ENCODE data around the gene YBX1.
"Not testable (repeated sequence)": the region's sequence is repeated elsewhere in the genome, so short reads cannot be mapped to it uniquely, and the experiment has no call there.

The YBX1 gene

DNA sequence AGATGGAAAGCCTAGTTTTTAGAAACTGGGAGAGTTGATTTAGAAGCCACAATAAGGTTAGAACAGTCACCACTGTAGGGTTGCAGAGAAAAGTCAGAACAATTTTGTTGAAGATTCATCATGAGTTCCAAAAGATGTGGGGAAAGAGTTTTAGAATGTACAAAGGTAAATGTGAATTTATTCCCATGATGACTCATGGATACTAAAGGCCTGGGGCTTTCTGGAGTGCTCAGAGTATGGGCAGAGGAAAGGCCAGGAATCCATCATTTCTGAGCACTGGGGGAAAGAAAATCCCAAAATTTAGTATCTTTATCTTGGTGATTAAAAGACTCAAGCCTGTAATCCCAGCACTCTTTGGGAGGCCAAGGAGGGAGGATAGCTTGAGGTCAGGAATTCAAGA, 17.8 kb downstream of the YBX1 start:
- H3K4me3 ChIP-seq (ENCODE audit: low read depth, low read length): no peak overlapping the region
- TF ChIP-seq, protein P1, sequence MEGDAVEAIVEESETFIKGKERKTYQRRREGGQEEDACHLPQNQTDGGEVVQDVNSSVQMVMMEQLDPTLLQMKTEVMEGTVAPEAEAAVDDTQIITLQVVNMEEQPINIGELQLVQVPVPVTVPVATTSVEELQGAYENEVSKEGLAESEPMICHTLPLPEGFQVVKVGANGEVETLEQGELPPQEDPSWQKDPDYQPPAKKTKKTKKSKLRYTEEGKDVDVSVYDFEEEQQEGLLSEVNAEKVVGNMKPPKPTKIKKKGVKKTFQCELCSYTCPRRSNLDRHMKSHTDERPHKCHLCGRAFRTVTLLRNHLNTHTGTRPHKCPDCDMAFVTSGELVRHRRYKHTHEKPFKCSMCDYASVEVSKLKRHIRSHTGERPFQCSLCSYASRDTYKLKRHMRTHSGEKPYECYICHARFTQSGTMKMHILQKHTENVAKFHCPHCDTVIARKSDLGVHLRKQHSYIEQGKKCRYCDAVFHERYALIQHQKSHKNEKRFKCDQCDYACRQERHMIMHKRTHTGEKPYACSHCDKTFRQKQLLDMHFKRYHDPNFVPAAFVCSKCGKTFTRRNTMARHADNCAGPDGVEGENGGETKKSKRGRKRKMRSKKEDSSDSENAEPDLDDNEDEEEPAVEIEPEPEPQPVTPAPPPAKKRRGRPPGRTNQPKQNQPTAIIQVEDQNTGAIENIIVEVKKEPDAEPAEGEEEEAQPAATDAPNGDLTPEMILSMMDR (IDR thresholded peaks at IDR 0.05; ENCODE audit: insufficient read depth, low read depth, low read length, missing control alignments): no peak
- no peak for DNase-seq (ENCODE audit: low read depth)

DNA sequence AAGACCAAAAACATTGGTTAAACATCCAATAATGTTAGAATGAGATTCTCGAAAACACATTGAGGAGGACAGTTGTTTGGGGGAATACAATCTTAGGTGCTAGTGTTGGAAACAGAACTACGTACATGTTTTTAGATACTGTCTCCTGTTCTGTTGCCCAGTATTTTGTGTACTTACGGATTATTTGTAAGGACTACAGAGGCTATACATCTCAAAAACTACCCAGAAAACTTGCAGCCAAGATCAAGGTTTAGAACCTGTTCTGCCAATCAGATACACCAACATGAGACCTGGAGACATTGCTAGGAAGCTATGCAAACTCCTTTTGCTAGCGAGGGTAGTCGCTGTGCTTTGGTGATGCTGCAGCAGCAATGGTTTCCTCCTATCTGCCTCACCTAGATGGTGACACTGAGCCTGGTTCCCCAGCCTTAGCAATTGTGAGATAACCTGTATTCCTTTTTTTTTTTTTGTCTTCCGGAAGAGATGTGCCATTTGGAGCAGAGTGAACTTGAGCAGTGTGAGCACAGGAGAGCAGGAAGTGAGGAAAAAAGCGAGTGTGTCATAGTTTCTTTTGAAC, 21.8 kb downstream of the YBX1 start:
- no peak overlapping the region for H3K4me3 ChIP-seq (ENCODE audit: low read depth, low read length)
- DNase-seq (ENCODE audit: low read depth): no peak
- TF ChIP-seq, protein P1 (IDR thresholded peaks at IDR 0.05; ENCODE audit: insufficient read depth, low read depth, low read length, missing control alignments): no peak

DNA sequence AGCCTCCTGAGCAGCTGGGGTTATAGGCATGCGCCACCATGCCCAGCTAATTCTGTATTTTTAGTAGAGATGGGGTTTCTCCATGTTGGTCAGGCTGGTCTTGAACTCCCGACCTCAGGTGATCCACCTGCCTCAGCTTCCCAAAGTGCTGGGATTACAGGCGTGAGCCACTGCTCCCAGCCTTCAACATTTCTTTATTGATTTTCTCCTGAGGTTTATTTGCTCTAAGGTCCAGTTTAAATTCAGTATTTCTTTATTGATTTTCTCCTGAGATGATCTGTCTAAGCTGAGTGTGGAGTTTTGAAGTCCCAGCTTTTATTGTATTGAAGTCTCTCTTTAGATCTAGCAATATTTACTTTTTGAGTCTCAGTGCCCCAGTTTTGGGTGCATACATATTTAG, 30.6 kb downstream of the YBX1 start:
- DNase-seq (ENCODE audit: low read depth); H3K4me3 ChIP-seq (ENCODE audit: low read depth, low read length): not testable (repeated sequence)

DNA sequence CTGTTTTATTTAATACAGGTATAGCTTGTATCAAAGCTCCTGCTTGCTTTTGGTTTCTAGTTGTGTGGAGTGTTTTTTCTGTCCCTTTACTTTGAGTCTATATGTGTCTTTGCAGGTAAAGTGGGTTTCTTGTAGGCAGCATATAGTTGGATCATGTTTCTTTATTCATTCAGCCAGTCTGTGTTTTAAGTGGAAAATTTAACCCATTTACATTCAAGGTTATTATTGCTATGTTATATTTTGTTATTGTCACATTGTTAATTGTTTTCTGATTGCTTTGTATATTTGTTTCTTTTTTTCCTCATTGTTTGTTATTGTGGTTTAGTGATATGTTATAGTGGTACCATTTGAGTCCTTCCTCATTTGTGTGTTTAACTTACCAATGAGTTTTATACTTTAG, 31.1 kb downstream of the YBX1 start:
- H3K4me3 ChIP-seq (ENCODE audit: low read depth, low read length): no peak overlapping the region
- TF ChIP-seq, protein P1 (IDR thresholded peaks at IDR 0.05; ENCODE audit: insufficient read depth, low read depth, low read length, missing control alignments): no peak
- DNase-seq (ENCODE audit: low read depth): no peak

DNA sequence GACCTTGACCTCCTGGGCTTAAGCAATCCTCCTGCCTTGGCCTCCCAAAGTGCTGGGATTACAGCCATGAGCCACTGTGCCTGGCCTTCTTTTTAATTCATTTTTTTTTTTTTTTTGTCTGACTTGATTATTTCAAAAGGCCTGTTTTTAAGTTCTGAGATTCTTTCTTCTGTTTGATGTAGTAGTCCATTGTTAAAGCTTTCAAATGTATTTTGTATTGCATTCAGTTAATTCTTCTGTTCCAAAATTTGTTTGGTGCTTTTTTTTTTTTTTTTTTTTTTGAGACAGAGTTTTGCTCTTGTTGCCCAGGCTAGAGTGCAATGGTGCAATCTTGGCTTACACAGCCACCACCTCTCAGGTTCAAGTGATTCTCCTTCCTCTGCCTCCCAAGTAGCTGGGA, 32.2 kb downstream of the YBX1 start:
- H3K4me3 ChIP-seq (ENCODE audit: low read depth, low read length); DNase-seq (ENCODE audit: low read depth): not testable (repeated sequence)

DNA sequence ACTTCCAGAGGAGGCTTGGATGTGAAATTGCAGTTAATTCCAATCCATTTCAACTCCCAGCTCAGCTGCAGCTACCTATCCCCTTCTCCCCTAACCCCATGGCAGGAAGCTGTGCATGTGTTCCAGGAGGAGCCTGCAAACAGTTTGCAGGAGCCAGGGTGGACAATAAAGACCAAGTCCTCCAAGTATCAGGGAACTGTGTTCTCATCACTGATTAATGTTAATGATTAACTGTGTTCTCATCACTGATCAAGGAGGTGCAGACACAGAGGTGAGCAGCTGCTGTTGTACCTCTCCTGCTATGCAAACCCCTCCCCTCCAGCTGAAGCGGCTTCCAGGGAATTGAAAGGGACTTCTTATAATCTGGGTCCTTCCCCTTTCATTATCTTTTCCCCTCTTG, 38.6 kb downstream of the YBX1 start:
- no peak overlapping the region for H3K4me3 ChIP-seq (ENCODE audit: low read depth, low read length)
- DNase-seq (ENCODE audit: low read depth): no peak
- TF ChIP-seq, protein P1 (IDR thresholded peaks at IDR 0.05; ENCODE audit: insufficient read depth, low read depth, low read length, missing control alignments): no peak

DNA sequence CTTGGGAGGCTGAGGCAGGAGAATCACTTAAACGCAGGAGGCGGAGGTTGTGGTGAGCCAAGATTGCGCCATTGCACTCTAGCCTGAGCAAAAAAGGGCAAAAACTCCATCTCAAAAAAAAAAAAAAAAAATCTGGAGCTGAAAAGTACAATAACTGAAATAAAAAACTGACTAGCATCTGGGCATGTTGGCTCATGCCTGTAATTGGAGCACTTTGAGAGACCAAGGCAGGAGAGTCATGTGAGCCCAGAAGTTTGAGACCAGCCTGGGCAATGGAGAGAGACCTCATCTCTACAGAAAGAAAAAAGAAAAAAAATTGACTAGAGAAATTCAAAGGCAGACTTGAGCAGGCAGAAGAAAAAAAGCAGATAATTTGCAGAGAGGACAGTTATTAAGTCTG, 39.7 kb downstream of the YBX1 start:
- TF ChIP-seq, protein P1 (IDR thresholded peaks at IDR 0.05; ENCODE audit: insufficient read depth, low read depth, low read length, missing control alignments): no peak
- no peak overlapping the region for H3K4me3 ChIP-seq (ENCODE audit: low read depth, low read length)
- DNase-seq (ENCODE audit: low read depth): no peak

DNA sequence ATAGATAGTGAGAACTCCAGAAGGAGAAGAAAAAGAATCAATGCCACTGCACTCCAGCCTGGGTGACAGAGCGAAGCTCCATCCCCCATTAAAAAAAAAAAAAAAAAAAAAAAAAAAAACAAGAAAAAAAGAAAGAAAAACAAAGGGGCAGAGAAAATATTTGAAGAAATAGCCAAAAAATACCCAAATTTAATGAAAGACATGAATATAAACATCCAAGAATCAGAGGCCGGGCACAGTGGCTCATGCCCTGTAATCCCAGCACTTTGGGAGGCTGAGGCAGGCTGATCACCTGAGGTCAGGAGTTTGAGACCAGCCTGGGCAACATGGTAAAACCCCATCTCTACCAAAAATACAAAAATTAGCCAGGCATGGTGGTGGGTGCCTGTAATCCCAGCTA, 40.2 kb downstream of the YBX1 start:
- DNase-seq (ENCODE audit: low read depth); H3K4me3 ChIP-seq (ENCODE audit: low read depth, low read length): not testable (repeated sequence)

DNA sequence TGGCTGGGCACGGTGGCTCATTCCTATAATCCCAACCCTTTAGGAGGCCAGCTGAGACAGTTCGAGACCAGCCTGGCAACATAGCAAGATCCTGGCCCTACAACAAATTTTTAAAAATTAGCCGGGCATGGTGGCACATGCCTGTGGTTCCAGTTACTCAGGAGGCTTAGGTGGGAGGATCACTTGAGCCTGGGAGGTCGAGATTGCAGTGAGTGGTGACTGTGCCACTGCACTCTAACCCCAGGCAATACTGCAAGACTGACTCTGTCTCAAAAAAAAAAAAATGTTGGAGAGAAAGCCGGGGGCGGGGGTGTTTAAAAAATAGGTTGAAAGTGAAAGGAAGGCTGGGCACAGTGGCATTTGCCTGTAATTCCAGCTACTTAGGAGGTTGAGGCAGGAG, 41.3 kb downstream of the YBX1 start:
- TF ChIP-seq, protein P1 (IDR thresholded peaks at IDR 0.05; ENCODE audit: insufficient read depth, low read depth, low read length, missing control alignments): no peak
- no peak for DNase-seq (ENCODE audit: low read depth)
- no peak overlapping the region for H3K4me3 ChIP-seq (ENCODE audit: low read depth, low read length)

DNA sequence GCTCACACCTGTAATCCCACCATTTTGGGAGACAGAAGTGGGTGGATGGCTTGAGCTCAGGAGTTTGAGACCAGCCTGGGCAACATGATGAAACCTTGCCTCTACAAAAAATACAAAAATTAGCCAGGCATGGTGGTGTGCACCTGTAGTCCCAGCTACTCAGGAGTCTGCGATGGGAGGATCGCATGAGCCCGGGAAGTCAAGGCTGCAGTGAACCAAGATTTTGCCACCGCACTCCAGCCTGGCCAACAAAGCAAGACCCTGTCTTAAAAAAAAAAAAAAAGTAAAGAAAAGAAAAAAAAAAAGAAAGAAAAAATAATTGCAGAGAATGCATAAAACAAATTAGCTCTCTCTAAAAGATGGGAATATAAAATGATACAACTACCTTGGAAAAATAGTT, 43.6 kb downstream of the YBX1 start:
- not testable (repeated sequence) for H3K4me3 ChIP-seq (ENCODE audit: low read depth, low read length); DNase-seq (ENCODE audit: low read depth)

Data from GM12865 (cell line).